ENCODE measurements around the gene AP1S2. TPM values are rescaled to one million over a fixed set of nuclear protein-coding genes. Genes with fewer than 3 reads are reported as not detected.
"Not testable (repeated sequence)": the region's sequence is repeated elsewhere in the genome, so short reads cannot be mapped to it uniquely, and the experiment has no call there.

The AP1S2 gene
- total RNA-seq, 2 experiments from 2014 or later, result 34.8 to 35.2 TPM

DNA sequence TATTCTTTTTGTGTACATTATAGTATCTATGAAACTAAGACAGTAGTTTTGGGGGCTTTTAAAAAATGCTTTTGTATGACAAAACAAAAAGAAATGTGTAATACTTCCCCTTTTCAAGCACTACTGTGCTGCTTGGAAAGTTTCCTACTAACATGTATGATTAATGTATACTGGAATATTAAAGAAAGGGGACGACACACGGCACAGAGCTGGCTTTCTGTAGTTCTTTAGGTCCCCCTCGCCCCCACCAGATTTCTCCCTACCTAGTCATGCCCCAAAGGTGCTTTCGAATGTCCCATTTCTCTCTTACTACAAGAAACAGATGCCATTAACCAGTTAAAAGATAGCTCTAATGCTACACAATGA lies 1.6 kb upstream of the AP1S2 start:
- ChIA-PET CTCF (no interaction called here), POLR2A (interaction anchor here (1.6 kb wide), 1 partner anchor 118 kb away, joined by 4 read pairs; no protein-coding TSS in a partner anchor)

- POLR2A ChIA-PET, result interaction anchor here (0.9 to 1.6 kb wide), 2 partner anchors 65 to 117 kb away, joined by 4 to 5 read pairs; no protein-coding TSS in a partner anchor
Observed at GRCh38 chrX:15855568-15856221, 1.1 kb upstream of the AP1S2 start.

DNA sequence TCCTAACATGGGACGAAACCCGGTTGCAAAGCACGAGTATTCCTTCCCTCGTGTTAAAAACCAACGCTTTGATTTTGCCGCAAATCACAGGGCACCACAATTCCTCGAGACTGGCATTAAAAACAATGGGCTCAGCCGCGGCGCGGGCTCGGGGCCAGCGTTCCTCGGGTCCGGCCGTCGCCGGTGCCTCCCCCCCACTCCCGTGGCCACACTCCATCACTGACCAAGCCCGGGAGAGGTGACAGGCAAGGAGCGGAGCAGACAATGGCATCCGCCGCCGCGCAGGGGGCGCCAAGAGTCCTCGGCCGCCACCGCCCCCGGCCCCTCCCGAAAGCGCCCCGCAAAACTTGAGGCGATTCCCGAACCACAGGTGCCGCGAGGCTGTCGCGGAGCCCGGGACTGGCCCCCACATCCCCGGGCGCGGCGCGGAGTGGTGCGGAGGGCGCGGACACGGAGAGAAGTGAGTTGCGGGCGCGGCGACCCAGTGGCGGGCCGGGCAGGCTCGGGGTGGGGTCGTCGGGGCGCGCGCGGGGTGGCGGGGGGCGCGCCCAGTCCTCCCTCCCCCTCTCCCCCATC lies 445 bp downstream of the AP1S2 start:
- ChIA-PET POLR2A (interaction anchor here (0.9 kb wide), 1 partner anchor 72 kb away, joined by 6 read pairs; no protein-coding TSS in a partner anchor), CTCF (no interaction called here)

More at GRCh38 chrX:15855568-15856221, 1.1 kb upstream of the AP1S2 start:
- CTCF ChIA-PET, result no interaction called here

GRCh38 chrX:15853586-15854079 lies 980 bp downstream of the AP1S2 start:
- POLR2A ChIA-PET, result no interaction called here
- CTCF ChIA-PET, result no interaction called here

GRCh38 chrX:15849555-15849954 lies 5.1 kb downstream of the AP1S2 start:
- POLR2A ChIA-PET, result no interaction called here

DNA sequence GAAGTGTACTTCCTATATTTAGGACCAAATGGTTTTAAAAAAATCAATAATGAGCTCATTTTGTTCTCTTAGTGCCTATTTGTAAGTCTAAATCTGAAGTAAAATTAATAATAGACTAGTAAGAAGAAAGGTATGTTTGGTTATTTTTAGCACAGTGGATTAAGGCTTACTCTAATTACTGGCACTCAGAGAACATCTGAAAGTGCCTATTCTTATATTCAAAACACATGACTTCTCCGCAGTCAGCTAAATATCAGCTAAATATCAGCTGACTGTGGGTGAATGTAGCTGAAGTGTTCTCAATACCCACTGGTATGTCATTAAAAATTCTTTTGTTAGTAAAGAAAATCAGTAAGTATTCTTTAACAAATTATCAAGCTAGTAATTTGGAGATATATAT lies 6.0 kb downstream of the AP1S2 start:
- CTCF ChIA-PET, result no interaction called here
- POLR2A ChIA-PET, result no interaction called here

More at GRCh38 chrX:15849555-15849954, 5.1 kb downstream of the AP1S2 start:
- CTCF ChIA-PET, result no interaction called here

GRCh38 chrX:15843960-15844359 lies 10.7 kb downstream of the AP1S2 start:
- POLR2A ChIA-PET, result no interaction called here
- CTCF ChIA-PET, result no interaction called here

GRCh38 chrX:15841853-15842516 lies 12.6 kb downstream of the AP1S2 start:
- POLR2A ChIA-PET, result no interaction called here
- CTCF ChIA-PET, result interaction anchor here (0.7 kb wide), 1 partner anchor 1836 kb away, joined by 3 read pairs; no protein-coding TSS in a partner anchor

- ChIA-PET POLR2A (no interaction called here), CTCF (no interaction called here)
Observed at GRCh38 chrX:15838017-15838416, 16.6 kb downstream of the AP1S2 start.

DNA sequence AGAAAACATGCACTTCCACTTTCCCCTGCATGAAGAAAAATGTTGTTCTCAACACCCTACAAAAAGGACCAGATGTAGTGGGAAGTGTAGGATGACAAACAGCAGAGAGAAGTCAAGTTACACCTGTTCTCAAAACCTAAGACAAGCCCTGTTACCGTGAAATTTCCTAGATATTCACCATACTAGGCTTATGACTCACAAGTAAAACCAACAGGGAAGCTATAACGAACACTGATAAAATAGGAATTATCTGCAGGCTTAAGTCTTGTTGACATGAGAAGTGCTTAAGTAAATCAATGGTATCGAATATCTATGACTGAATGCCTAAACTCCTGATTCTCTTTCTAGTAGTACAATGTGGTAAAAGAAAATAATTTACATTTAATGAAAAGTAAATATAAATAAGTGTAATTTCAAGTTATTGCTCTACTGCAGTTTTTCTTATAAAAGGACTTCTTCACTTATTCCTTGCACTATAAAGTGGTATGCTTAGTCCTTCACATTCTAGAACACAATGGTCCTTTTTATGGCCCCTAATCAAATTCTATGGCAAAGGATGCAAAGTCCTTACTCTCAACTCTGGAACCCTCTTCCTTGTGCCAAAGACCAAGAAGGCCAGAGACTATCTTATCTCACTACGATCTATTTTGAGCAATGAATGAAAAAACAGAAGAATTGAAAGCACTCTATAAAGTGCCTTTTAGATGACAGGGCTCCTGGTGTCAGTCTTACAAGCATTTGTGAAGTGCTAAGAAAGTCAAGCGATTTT lies 19.6 kb downstream of the AP1S2 start:
- ChIA-PET POLR2A (no interaction called here), CTCF (no interaction called here)

DNA sequence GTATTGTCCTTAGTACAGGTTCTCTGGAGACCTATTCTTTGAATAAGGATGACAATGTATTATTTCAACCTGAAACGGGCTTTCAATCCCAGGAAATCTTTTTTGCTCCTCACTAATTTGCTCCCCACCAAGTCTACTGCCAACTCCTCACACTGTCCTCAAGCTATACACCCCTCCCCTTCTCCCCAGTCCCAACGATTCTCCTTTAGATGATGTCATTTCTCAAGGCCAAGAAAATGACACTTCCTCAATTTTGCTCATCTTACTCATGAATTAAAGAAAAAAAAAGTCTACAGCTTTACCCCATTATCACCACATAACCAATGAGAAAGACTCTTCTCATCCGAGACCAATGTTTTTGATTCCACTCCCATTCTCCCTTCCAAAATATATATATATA lies 20.6 kb downstream of the AP1S2 start:
- ChIA-PET CTCF (no interaction called here), POLR2A (no interaction called here)

DNA sequence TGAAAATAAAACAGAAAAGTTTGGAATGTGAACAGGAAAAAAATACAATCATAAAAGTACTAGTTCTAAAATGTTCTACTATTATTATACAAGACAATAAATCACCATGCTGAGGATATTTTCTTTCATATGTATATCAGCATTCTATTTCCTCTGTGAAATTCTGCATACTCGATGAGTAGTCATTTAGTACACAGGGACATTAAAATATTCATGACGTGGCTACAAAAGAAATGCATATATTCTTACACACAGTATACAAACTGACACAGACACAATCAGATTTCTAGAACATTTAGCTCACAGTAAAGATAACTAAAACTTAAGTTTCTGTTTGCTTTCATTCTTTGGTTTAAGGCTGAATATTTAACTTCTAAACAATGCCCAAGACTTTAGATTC lies 23.3 kb downstream of the AP1S2 start:
- CTCF ChIA-PET, POLR2A ChIA-PET: not testable (repeated sequence)

DNA sequence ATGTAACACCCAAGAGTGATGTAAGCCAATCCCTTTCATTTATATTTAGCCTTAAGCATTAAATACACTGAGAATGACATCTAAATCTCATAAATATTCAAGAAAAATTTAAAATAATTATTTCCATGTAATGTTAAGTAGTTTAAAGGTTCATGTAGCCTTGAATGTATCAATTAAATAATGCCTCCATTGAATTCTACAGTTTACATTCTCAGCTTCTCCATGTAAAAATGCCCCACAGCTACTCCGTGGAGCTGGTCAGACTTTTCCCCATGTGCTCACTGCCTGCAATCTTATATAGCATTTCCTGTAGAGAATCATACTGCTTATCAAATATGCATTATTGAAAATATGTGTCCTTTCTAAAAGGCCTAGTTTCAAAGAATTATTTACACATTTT lies 25.4 kb downstream of the AP1S2 start:
- POLR2A ChIA-PET, result no interaction called here
- CTCF ChIA-PET, result no interaction called here

DNA sequence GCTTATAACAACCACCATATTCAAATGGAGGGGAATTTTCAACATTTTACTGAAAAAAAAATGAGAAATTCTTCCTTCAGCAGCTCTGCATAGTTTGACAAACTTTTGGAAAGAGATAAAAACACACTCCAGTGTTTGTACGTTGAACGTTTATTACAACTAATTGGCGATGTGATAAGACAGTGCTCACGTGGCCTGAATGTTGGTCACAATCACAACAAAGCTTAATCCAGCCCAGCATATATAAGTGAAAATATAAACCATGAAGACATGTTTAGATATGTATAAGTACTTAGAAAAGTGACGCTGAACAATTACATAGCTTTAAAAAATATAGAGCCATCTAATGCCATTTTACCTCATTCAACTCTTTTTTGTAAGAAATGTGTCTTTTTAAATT lies 28.7 kb downstream of the AP1S2 start:
- ChIA-PET CTCF (no interaction called here), POLR2A (no interaction called here)

DNA sequence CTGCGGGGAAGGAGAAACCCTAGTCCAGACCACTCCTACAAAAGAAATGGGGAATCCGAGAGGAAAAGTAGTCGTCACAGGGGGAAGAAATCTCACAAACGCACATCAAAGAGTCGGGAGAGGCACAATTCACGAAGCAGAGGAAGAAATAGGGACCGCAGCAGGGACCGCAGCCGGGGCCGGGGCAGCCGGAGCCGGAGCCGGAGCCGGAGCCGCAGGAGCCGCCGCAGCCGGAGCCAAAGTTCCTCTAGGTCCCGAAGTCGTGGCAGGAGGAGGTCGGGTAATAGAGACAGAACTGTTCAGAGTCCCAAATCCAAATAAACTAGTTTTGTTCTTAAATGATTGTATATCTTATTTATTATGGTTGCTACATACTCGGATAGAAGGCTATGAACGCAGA lies 31.7 kb downstream of the AP1S2 start:
- ChIA-PET CTCF (no interaction called here), POLR2A (no interaction called here)

- ChIA-PET CTCF (no interaction called here), POLR2A (no interaction called here)
Observed at GRCh38 chrX:15820106-15821073, 34.2 kb downstream of the AP1S2 start.

GRCh38 chrX:15816886-15817285 lies 37.7 kb downstream of the AP1S2 start:
- ChIA-PET CTCF (no interaction called here), POLR2A (no interaction called here)

GRCh38 chrX:15816438-15816809 lies 38.2 kb downstream of the AP1S2 start:
- CTCF ChIA-PET, result no interaction called here
- POLR2A ChIA-PET, result no interaction called here

DNA sequence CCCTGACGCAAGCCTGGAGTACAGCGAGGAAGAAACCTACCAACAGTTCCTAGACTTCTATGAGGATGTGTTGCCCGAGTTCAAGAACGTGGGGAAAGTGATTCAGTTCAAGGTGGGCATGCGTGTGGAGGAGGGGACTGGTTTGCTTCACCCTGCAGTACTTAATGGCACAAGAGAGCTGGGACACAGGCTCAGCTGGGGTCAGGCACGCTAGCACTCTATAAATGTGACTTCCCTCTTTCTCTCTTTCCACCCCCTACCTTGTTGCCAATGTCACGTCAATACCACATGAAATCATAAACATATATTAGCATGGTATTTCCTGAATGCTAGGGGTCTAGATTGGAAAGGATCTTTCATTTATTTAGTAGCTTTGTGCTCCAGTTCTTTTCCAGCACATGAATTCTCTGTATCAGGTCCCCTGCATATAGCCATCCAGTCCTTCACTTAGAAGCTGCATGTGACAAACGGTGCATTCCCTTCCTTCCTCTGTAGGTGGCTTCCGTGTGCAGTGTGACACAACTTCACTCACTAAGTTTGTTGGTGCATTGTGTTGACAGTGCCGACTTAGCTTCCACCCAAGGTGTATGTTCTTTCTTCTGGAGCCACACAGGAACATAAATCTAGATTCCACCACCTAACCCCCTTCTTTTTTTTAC lies 38.7 kb downstream of the AP1S2 start:
- CTCF ChIA-PET, result no interaction called here
- POLR2A ChIA-PET, result no interaction called here
